Right lobe of liver (tissue), 6 donors: ENCODE results near the gene OPTN. TPM values are rescaled to one million over a fixed set of nuclear protein-coding genes. Genes with fewer than 3 reads are reported as not detected.

ENCODE experiments used
- ATAC-seq, 4 donors: fragments of 200-7000 bp; cut with Tn5 transposase; one replicate each; pipeline ENCODE4 v1.9.1; 2020; ENCODE audit warnings: mild to moderate bottlenecking in 4 of 4, moderate library complexity in 4 of 4
- DNase-seq, 3 donors: peaks; one replicate each; pipeline ENCODE4 v3.0.0-alpha.2; 2020
- H3K27ac ChIP-seq, 3 donors: fragments of 200-600 bp; one replicate each; pipeline ENCODE4 v1.8.0; 2022
- H3K27me3 ChIP-seq, 2 donors: fragments of 200-600 bp; one replicate each; pipeline ENCODE4 v1.8.0; 2022
- H3K36me3 ChIP-seq, 4 donors: fragments of 200-600 bp; sonication (generic) in 1 of 4; one replicate each; pipeline versions ENCODE4 v1.5.1 to v1.8.0; 2017 to 2022; ENCODE audit warnings: control low read depth in 1 of 4
- H3K4me1 ChIP-seq, 4 donors: fragments of 200-600 bp; sonication (generic) in 1 of 4; one replicate each; pipeline versions ENCODE4 v1.5.1 to v1.8.0; 2017 to 2022; ENCODE audit warnings: control low read depth in 1 of 4
- H3K4me3 ChIP-seq, 3 donors: fragments of 200-600 bp; one replicate each; pipeline ENCODE4 v1.8.0; 2022
- H3K9me3 ChIP-seq, 4 donors: fragments of 200-600 bp; sonication (generic) in 1 of 4; one replicate each; pipeline versions ENCODE4 v1.5.1 to v1.8.0; 2017 to 2022; ENCODE audit warnings: control low read depth in 1 of 4
- POLR2A ChIP-seq: fragments of 450-650 bp; IDR thresholded peaks from one replicate; pipeline ENCODE4 v1.6.1; 2017; ENCODE audit warnings: antibody characterized with exemption, mild to moderate bottlenecking
- WGBS: methylation state at CpG from one replicate; pipeline ENCODE4 v1.1.6; 2018; ENCODE audit warnings: low coverage, low lambda C conversion rate; ENCODE audit not compliant: insufficient coverage; ENCODE audit errors: missing lambda C conversion rate; 5-methylcytosine and 5-hydroxymethylcytosine counted together
- intact Hi-C, 2 donors: fragments of 100-400 bp; cut with DNase I; formaldehyde crosslinking; loops; one replicate each; pipeline versions ENCODE4 v1.11.2 to v1.14.1; 2022
- total RNA-seq, 6 experiments: library from RNA; depleted of rRNA in 2 of 6; stranded (reverse); fragments of >200 nt in 2 of 6; fragmentation: NEBNext Ultra II Directional in 3 of 6; extraction: Animal tissue kit (Norgen Biotek cat#: 25700) in 3 of 6; gene quantifications; one replicate each; pipeline versions ENCODE4 v1.1.0 to v1.2.4, GENCODE V29; 2016 to 2023
- TF ChIP-seq, protein P1 (sequence below), 4 donors: fragments of 200-600 bp in 3 of 4; fragments of 450-650 bp in 1 of 4; IDR thresholded peaks; one replicate each; pipeline versions ENCODE4 v1.5.1 to v1.8.0; 2016 to 2022; ENCODE audit warnings: antibody characterized with exemption in 4 of 4, mild to moderate bottlenecking in 2 of 4
- donor health status: DM: no; HTN: yes; CAD: no.
- donor health status: DM: no; HTN: no; CAD: no.
- donor health status: DM: no; HTN: no; CAD: no.
- donor health status: DM: no; HTN: yes; CAD: no.
- donor health status: DM: no; HTN: yes; CAD: no.

Gene OPTN
- total RNA-seq, 6 experiments from 2014 or later: 30.4 to 70.7 (median 36.9) TPM

DNA sequence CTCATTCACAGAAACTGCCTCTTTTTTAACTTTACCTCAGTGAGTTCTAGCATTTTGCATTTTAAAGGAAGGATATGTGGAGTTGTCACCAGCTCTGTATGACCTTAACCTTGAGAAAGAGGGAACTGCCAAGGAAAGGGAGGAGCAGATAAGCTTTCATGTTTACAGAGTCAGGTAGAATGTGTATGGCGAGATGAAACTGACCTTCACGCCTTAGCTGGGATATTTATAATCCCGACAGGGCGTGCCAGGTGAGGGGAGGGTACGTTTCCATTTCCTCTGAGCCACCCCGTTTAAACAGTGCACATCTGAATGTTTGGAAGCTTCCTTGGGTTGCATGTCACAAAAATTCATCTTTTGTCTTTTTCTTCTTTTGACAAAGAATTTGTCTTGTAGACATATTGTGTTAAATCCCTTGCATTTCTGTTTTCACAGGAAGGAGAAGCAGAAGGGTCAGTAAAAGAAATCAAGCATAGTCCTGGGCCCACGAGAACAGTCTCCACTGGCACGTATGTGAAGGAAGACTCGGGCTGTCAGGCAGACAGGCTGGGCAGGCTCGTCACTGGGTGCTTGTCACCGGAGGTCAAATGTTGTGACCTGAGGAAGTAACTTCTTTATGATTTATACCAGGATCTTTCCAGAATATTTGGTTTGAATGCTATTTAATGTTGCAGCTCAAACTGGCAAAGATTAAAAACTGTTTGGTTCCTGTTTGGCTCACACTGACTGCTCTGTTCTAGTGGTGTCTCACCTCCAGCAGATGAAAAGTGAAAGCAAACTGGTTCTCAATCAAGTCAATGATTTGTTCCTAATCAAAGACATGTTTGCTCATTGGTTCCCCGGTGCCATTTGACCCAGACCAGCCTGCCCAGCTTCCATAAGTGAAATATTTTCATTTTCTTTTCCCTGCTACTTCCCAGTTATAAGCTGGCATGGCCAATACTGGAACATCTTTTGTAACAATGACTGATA is 16.2 kb downstream of the OPTN start:
- Histone ChIP-seq H3K27me3 (no peaks in the 10 kb centered on the region), H3K27ac (peak overlapping the region; percentile 25 to 80 (median 54)), H3K36me3 (peaks cover 0 to 50% (median 26%) of the 10 kb centered on the region in 4 donors), H3K4me1 (peaks cover 0 to 7% (median 5%) of the 10 kb centered on the region in 4 donors), H3K9me3 (no peaks in the 10 kb centered on the region), H3K4me3 (peak overlapping the region; percentile 2 to 38 (median 36))
- TF ChIP-seq, protein P1, sequence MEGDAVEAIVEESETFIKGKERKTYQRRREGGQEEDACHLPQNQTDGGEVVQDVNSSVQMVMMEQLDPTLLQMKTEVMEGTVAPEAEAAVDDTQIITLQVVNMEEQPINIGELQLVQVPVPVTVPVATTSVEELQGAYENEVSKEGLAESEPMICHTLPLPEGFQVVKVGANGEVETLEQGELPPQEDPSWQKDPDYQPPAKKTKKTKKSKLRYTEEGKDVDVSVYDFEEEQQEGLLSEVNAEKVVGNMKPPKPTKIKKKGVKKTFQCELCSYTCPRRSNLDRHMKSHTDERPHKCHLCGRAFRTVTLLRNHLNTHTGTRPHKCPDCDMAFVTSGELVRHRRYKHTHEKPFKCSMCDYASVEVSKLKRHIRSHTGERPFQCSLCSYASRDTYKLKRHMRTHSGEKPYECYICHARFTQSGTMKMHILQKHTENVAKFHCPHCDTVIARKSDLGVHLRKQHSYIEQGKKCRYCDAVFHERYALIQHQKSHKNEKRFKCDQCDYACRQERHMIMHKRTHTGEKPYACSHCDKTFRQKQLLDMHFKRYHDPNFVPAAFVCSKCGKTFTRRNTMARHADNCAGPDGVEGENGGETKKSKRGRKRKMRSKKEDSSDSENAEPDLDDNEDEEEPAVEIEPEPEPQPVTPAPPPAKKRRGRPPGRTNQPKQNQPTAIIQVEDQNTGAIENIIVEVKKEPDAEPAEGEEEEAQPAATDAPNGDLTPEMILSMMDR (IDR thresholded peaks at IDR 0.05): no peak
- no peak for TF ChIP-seq POLR2A
- peak; percentile 85 to 92 (median 89) for ATAC-seq
- peak in 1 of 3 donors; percentile 33 for DNase-seq
- 11% methylated on average over 12 of the region's 12 CpGs for WGBS
- intact Hi-C loops: no loop called here

DNA sequence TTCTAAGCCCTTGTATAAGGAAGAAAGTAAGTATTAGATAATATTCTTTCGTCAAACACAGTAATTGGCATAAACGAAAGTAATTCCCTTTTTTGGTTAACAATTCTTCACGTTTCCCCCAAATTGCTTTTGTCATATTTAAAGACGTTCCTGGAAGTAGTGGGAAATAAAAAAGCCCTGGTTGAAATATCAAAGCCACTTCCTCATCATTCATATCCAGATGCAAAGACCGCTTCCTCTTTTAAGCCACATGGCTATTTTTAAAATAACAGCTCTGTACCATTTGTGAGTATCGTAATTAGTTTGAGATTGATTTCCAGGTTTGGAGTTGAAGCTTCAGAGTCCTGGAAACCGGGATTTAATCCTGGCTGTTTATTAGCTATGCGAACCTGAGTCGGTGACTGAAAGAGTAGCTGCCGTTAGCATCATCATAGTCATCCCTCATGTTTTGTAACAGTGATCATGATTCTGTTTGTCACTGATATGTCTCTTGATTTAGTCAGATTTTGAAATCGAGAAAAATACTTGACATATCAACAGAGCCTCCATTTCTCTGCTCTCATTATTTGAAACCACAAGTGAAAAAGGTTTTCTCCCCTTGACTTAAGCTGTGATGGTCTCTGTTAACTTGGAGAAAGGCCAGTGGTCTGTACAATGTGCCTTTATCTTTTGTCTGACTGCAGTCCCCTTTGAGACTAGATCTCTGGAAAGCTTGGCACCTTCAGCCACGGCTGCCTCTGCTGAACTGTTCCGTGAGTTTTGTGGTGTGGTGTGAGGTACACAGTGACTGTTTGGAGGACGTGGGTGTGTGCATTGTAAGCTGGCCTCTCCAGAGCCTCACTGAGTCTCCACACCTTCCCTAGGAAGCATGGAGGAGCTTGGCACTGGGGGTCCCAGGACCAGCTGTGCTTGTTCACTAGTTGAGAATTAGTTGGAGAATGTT is 18.1 kb downstream of the OPTN start:
- no peak for DNase-seq
- WGBS: 67% methylated on average over 13 of the region's 14 CpGs
- Histone ChIP-seq H3K4me3 (no peak overlapping the region), H3K27ac (no peak overlapping the region), H3K4me1 (peaks cover 0 to 7% (median 5%) of the 10 kb centered on the region in 4 donors), H3K9me3 (no peaks in the 10 kb centered on the region), H3K27me3 (no peaks in the 10 kb centered on the region), H3K36me3 (peaks cover 4 to 47% (median 25%) of the 10 kb centered on the region in 4 donors)
- no peak for TF ChIP-seq POLR2A
- TF ChIP-seq, protein P1 (IDR thresholded peaks at IDR 0.05): no peak
- ATAC-seq: no peak
- intact Hi-C loops: no loop called here

DNA sequence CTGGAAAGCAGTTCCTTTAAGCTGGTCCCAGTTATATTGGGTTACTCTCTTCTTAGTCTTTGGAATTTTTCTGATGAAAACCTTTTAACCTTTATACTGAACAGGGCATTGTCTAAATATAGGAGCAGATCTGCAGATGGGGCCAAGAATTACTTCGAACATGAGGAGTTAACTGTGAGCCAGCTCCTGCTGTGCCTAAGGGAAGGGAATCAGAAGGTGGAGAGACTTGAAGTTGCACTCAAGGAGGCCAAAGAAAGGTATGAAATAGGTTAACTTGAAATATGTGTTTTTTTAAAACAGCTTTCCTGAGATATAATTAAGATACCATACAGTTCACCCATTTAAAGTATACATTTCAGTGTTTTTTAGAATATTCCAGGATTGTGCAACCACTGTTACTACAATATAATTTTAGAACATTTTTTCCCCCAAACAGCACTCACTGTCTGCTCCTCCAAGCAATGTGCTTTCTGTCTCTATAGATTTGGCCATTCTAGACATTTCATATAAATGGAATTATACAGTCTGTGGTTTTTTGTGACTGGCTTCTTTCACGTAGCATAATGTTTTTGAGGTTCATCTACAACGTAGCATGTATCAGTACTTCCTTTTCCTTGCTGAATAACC is 18.9 kb downstream of the OPTN start:
- H3K27me3 ChIP-seq: no peaks in the 10 kb centered on the region
- peaks cover 0 to 7% (median 5%) of the 10 kb centered on the region in 4 donors for H3K4me1 ChIP-seq
- intact Hi-C loops: no loop called here
- no peak overlapping the region for H3K4me3 ChIP-seq
- peaks cover 10 to 47% (median 28%) of the 10 kb centered on the region in 4 donors for H3K36me3 ChIP-seq
- WGBS: 79% methylated on average over 3 of the region's 3 CpGs
- H3K27ac ChIP-seq: no peak overlapping the region
- ATAC-seq: no peak
- TF ChIP-seq, protein P1 (IDR thresholded peaks at IDR 0.05): no peak
- no peak for TF ChIP-seq POLR2A
- H3K9me3 ChIP-seq: no peaks in the 10 kb centered on the region
- no peak for DNase-seq
